Peyer's patch (tissue), 4 donors: ENCODE results near the gene SYNE3.

ENCODE experiments used
- CTCF ChIP-seq, 6 experiments: fragments of 450-650 bp in 4 of 6; fragments of 200-600 bp in 2 of 6; sonication (generic) in 1 of 6; IDR thresholded peaks; one replicate each; pipeline ENCODE4 v1.5.1; 2017 to 2019; ENCODE audit warnings: antibody characterized with exemption in 6 of 6, mild to moderate bottlenecking in 3 of 6, moderate library complexity in 1 of 6
- POLR2A ChIP-seq, 2 donors: fragments of 450-650 bp; IDR thresholded peaks; one replicate each; pipeline ENCODE4 v1.5.1; 2017; ENCODE audit warnings: antibody characterized with exemption in 2 of 2, mild to moderate bottlenecking in 2 of 2, moderate library complexity in 2 of 2

- TF ChIP-seq CTCF (IDR thresholded peaks at IDR 0.05), result no peak
- no peak for TF ChIP-seq POLR2A (IDR thresholded peaks at IDR 0.05)
Measured at GRCh38 chr14:95559203-95559602, 42.8 kb upstream of the SYNE3 start.
